Measurements from ENCODE around the gene ONECUT3. TPM values are rescaled to one million over a fixed set of nuclear protein-coding genes. Genes with fewer than 3 reads are reported as not detected.

The ONECUT3 gene
- total and polyA plus RNA-seq, 4 donors: not detected

- TF ChIP-seq REST (IDR thresholded peaks at IDR 0.05): no peak
Measured at GRCh38 chr19:1749373-1750342, 3.6 kb upstream of the ONECUT3 start (continued).

GRCh38 chr19:1750343-1751021 is 2.8 kb upstream of the ONECUT3 start:
- Histone ChIP-seq H3K9ac (ENCODE audit: low read depth in 1 of 2, low read length in 2 of 2) (no peak overlapping the region), H3K9me3 (ENCODE audit: control insufficient read depth in 4 of 4, low read length in 3 of 4) (no peaks in the 10 kb centered on the region), H3K27ac (ENCODE audit: low read depth in 1 of 2, low read length in 2 of 2) (no peak overlapping the region), H3K4me1 (ENCODE audit: control insufficient read depth in 4 of 4, insufficient read depth in 4 of 4, low read length in 3 of 4) (peaks cover 10 to 24% (median 19%) of the 10 kb centered on the region in 4 donors), H3K27me3 (ENCODE audit: control insufficient read depth in 4 of 4, insufficient read depth in 4 of 4, low read length in 3 of 4) (peaks cover 4 to 37% (median 12%) of the 10 kb centered on the region in 4 donors), H3K36me3 (ENCODE audit: control insufficient read depth in 4 of 4, insufficient read depth in 3 of 4, low read depth in 1 of 4, low read length in 3 of 4) (no peaks in the 10 kb centered on the region), H3K4me3 (ENCODE audit: low read depth in 1 of 3, low read length in 3 of 3) (no peak overlapping the region)
- TF ChIP-seq FOXA2 (IDR thresholded peaks at IDR 0.05): no peak
- TF ChIP-seq EGR1 (IDR thresholded peaks at IDR 0.05; ENCODE audit: low read depth in 2 of 2): no peak
- no peak for TF ChIP-seq NR2F2 (IDR thresholded peaks at IDR 0.05)
- TF ChIP-seq REST (IDR thresholded peaks at IDR 0.05): no peak
- TF ChIP-seq GABPA (IDR thresholded peaks at IDR 0.05 in 1 of 2, conservative IDR thresholded peaks at IDR 0.05 in 1 of 2): no peak
- TF ChIP-seq RAD21 (IDR thresholded peaks at IDR 0.05): no peak
- no peak for TF ChIP-seq HNF4A (conservative IDR thresholded peaks at IDR 0.05)
- no peak for TF ChIP-seq MAX (IDR thresholded peaks at IDR 0.05)
- no peak for TF ChIP-seq RXRA (IDR thresholded peaks at IDR 0.05)
- TF ChIP-seq ZBTB33 (IDR thresholded peaks at IDR 0.05): no peak
- TF ChIP-seq FOXA1 (IDR thresholded peaks at IDR 0.05): no peak
- TF ChIP-seq SP1 (IDR thresholded peaks at IDR 0.05): no peak
- no peak for TF ChIP-seq YY1 (IDR thresholded peaks at IDR 0.05)
- no peak for TF ChIP-seq CTCF (IDR thresholded peaks at IDR 0.05; ENCODE audit: low read depth, low read length, missing input control)
- TF ChIP-seq JUND (IDR thresholded peaks at IDR 0.05): no peak
- TF ChIP-seq ATF3 (IDR thresholded peaks at IDR 0.05): no peak
- TF ChIP-seq TAF1 (conservative IDR thresholded peaks at IDR 0.05): no peak
- no peak for TF ChIP-seq HNF4G (IDR thresholded peaks at IDR 0.05)
- 4% methylated on average over 14 of the region's 14 CpGs for WGBS
- DNase-seq (ENCODE audit: low spot score): no peak

Data from liver (tissue), 9 donors.